WTC11 (cell line): ENCODE results near the gene RNF113B.

ENCODE experiments used
- ATF1 ChIP-seq: sonication (generic); formaldehyde crosslinking; IDR thresholded peaks from 2 replicates; pipeline ENCODE4 v1.8.1; 2023; ENCODE audit warnings: mild to moderate bottlenecking, moderate library complexity, missing genetic modification reagents
- IRF2 ChIP-seq: sonication (generic); formaldehyde crosslinking; IDR thresholded peaks from 2 replicates; pipeline ENCODE4 v1.8.0; 2022; ENCODE audit warnings: low read depth, missing genetic modification reagents, borderline replicate concordance
- KAT7 ChIP-seq: sonication (generic); formaldehyde crosslinking; IDR thresholded peaks from 2 replicates; pipeline ENCODE4 v1.8.1; 2023; ENCODE audit warnings: missing genetic modification reagents, mild to moderate bottlenecking, borderline replicate concordance
- NFE2L1 ChIP-seq: sonication (generic); formaldehyde crosslinking; IDR thresholded peaks from 2 replicates; pipeline ENCODE4 v1.8.1; 2023; ENCODE audit warnings: missing genetic modification reagents
- PRRX2 ChIP-seq: fragments of 250-450 bp; sonication (Bioruptor Pico); IDR thresholded peaks from 2 replicates; pipeline ENCODE4 v1.8.0; 2021; ENCODE audit warnings: mild to moderate bottlenecking
- TCF7 ChIP-seq: sonication (generic); formaldehyde crosslinking; IDR thresholded peaks from 2 replicates; pipeline ENCODE4 v1.8.0; 2022; ENCODE audit warnings: mild to moderate bottlenecking, low read depth, missing genetic modification reagents, moderate library complexity
- TEAD4 ChIP-seq: sonication (generic); formaldehyde crosslinking; IDR thresholded peaks from 2 replicates; pipeline ENCODE4 v1.8.0; 2022; ENCODE audit warnings: mild to moderate bottlenecking, missing genetic modification reagents
- TF ChIP-seq, protein P1 (sequence below): sonication (generic); formaldehyde crosslinking; IDR thresholded peaks from 2 replicates; pipeline ENCODE4 v1.8.1; 2022; ENCODE audit warnings: low read depth, missing genetic modification reagents, borderline replicate concordance
- TF ChIP-seq, protein P2 (sequence below): fragments of 200-600 bp; IDR thresholded peaks from 2 replicates; pipeline ENCODE4 v1.8.0; 2022; ENCODE audit warnings: antibody characterized with exemption

GRCh38 chr13:98214008-98214643 is 37.1 kb upstream of the RNF113B start:
- TF ChIP-seq, protein P1, sequence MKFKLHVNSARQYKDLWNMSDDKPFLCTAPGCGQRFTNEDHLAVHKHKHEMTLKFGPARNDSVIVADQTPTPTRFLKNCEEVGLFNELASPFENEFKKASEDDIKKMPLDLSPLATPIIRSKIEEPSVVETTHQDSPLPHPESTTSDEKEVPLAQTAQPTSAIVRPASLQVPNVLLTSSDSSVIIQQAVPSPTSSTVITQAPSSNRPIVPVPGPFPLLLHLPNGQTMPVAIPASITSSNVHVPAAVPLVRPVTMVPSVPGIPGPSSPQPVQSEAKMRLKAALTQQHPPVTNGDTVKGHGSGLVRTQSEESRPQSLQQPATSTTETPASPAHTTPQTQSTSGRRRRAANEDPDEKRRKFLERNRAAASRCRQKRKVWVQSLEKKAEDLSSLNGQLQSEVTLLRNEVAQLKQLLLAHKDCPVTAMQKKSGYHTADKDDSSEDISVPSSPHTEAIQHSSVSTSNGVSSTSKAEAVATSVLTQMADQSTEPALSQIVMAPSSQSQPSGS (CRISPR knock-in tag), result no peak
- TF ChIP-seq TEAD4 (CRISPR knock-in tag) (no peak), KAT7 (no peak), NFE2L1 (no peak), TCF7 (CRISPR knock-in tag) (no peak), IRF2 (CRISPR knock-in tag) (no peak), ATF1 (no peak), PRRX2 (CRISPR knock-in tag) (no peak)
- TF ChIP-seq, protein P2, sequence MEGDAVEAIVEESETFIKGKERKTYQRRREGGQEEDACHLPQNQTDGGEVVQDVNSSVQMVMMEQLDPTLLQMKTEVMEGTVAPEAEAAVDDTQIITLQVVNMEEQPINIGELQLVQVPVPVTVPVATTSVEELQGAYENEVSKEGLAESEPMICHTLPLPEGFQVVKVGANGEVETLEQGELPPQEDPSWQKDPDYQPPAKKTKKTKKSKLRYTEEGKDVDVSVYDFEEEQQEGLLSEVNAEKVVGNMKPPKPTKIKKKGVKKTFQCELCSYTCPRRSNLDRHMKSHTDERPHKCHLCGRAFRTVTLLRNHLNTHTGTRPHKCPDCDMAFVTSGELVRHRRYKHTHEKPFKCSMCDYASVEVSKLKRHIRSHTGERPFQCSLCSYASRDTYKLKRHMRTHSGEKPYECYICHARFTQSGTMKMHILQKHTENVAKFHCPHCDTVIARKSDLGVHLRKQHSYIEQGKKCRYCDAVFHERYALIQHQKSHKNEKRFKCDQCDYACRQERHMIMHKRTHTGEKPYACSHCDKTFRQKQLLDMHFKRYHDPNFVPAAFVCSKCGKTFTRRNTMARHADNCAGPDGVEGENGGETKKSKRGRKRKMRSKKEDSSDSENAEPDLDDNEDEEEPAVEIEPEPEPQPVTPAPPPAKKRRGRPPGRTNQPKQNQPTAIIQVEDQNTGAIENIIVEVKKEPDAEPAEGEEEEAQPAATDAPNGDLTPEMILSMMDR, result no peak
